ENCODE results near the gene HSPB3. TPM values are rescaled to one million over a fixed set of nuclear protein-coding genes. Genes with fewer than 3 reads are reported as not detected.
"Not testable (repeated sequence)": the region's sequence is repeated elsewhere in the genome, so short reads cannot be mapped to it uniquely, and the experiment has no call there.

The HSPB3 gene, protein sequence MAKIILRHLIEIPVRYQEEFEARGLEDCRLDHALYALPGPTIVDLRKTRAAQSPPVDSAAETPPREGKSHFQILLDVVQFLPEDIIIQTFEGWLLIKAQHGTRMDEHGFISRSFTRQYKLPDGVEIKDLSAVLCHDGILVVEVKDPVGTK
- total RNA-seq = 10 to 100 TPM; 25.5 to 27.4 TPM
- long read RNA-seq, donor 1, partial matches to known transcripts = 0 of 4 reads
- long read RNA-seq, donor 1, other reads (novel, unspliced or antisense) = 0 of 4 reads
- long read RNA-seq, donor 2, transcript HSPB3-201 (1 exons, 784 nt) = major isoform, 6 of 6 reads
- long read RNA-seq, donor 2, partial matches to known transcripts = 0 of 6 reads
- long read RNA-seq, donor 2, other reads (novel, unspliced or antisense) = 0 of 6 reads

DNA sequence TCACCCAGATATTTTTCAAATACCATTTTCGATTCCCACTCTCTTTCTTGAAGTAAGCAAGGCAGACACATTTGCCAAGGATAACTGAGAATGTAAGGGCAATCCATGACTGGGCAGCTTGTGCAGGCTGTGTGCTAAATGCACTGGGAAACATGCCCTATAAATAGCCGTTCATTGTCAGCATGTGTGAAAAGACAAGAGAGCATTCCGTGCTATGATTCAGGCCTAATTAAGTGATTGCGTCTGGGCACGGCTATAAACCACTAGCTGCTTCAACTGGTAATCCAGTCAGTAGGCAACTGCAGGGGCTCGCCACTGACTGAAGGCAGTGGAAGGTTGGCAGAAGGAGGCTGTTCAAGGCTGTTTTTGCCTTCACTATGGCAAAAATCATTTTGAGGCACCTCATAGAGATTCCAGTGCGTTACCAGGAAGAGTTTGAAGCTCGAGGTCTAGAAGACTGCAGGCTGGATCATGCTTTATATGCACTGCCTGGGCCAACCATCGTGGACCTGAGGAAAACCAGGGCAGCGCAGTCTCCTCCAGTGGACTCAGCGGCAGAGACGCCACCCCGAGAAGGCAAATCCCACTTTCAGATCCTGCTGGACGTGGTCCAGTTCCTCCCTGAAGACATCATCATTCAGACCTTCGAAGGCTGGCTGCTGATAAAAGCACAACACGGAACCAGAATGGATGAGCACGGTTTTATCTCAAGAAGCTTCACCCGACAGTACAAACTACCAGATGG, at the start of gene HSPB3:
Gene HSPB3 (plus strand): TSS at position 287 of the 745 bp plus-strand sequence. CDS start 91 bp downstream, at position 378.
- DNase-seq (ENCODE audit: low spot score) = no peak
- intact Hi-C loops (cut with DNase I) = no loop called here

DNA sequence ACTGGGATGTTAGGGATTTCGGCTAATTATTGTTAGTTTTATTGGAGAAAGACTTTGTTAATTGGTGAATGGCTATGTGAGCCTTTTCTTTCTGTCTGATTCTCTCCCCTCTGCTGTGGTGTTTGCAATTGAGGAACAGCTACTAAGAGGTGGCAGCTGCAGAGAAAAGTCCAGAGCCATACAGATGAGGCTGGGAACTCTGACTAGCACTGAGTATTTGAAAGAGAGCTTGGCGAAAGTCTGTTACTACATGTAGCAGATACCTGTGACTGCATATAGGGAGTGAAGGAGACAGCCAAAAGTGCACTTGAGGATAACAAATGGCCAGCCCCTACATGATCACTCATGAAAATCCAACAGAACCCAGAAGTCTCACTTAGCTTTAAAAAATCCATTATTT, 44.3 kb upstream of the HSPB3 start:
- intact Hi-C loops (cut with DNase I) = no loop called here

DNA sequence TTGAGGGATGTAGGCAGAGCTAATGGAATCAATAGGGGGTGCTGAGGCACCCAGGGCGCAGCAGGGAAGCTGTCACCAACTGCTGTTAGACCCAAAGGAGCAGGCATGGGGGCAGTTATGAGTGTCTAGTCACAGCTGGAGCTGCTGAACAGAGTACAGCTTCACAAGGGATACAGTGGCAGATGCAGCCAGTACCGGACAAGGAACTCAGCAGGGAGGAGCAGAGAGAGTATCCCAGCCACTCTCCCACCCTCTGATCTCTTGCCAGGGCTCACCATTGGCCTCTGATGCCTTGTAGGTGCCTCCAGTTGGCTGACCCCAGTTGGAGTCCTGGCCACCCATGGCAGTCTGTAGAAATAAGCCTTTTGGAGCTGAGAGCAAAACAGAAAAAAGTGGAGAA, 42.6 kb upstream of the HSPB3 start:
- DNase-seq (ENCODE audit: low spot score) = no peak
- intact Hi-C loops (cut with DNase I) = no loop called here

More for the DNA sequence above, 44.3 kb upstream of the HSPB3 start:
- DNase-seq (ENCODE audit: low spot score) = no peak

DNA sequence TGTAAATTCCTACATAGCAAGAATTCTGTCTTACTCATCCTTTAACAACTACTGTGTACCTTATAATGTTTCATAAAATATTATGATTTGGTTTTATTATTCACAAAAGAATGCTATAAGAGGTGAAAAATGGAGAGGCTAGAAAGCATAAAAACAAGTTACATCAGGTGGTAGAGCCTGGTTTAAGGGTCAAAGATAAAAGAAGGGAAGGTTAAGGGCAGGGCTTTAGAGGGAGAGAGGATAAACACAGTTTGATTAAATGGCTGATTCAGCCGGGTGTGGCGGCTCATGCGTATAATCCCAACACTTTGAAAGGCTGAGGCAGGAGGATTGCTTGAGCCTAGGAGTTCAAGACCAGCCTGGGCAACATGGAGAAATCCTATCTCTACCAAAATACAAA, 40.4 kb upstream of the HSPB3 start:
- intact Hi-C loops (cut with DNase I) = loop anchor here in 1 of 2 donors (5.0 kb wide), 1 partner anchor 57 kb away; no protein-coding TSS in a partner anchor
- DNase-seq (ENCODE audit: low spot score) = no peak

DNA sequence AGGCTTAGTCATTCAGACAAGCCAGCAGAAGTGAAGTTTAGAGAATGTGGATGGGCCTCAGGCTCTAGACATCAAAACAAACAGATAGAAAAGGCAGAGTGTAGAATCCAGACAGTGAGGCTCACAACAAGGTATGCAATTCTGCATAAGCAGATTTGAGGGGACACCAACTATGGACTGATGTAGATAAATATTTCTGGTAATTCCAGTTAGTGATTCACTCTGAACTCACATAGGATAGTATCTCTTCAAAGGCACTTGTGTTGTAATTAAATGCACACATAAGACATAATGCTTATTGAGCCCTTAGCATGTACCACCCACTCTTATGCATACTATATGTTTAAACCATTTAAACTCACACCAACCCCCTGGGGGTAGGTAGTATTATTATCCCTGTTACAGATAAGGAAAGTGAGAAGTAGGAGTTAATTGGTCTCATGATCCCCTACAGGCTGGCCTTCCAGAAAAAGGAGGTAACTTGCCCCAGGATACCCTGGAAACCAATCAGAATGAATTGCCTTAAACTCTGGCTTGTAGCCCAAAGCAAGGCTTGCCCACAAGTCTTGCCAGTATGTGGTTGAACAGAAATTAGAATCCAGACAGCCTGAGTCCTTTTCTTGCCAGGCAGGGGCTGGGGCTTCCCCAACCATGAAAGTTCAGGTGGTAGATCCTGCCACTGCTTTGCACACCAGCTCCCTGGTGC, 39.5 kb upstream of the HSPB3 start:
- intact Hi-C loops (cut with DNase I) = loop anchor here in 1 of 2 donors (5.0 kb wide), 1 partner anchor 56 kb away; no protein-coding TSS in a partner anchor
- no peak for DNase-seq (ENCODE audit: low spot score)

DNA sequence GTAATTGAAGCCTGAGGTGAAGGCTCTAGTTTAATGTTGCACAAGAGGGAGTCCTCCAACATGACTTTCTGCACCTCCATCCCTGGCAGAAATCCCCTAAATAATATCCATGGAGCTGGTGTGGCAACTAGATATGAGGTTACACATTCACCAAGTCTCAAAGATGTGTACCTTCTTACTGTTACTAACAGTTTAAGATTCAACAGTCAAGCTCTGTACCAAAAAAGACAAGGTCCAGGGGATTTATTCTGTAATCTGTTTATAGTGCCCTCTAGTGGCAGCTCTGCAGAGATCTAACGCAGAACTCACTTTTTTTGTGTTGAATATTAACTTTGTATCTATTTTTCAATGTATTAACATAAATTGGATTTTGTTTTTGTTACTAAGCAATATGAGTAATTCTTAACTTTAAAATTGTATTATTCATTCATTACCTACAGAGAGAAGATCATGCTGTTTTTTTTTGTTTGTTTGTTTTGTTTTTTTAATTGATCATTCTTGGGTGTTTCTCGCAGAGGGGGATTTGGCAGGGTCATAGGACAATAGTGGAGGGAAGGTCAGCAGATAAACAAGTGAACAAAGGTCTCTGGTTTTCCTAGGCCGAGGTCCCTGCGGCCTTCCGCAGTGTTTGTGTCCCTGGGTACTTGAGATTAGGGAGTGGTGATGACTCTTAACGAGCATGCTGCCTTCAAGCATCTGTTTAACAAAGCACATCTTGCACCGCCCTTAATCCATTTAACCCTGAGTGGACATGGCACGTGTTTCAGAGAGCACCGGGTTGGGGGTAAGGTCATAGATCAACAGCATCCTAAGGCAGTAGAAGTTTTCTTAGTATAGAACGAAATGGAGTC, 35.7 kb upstream of the HSPB3 start:
- DNase-seq (ENCODE audit: low spot score) = not testable (repeated sequence)
- intact Hi-C loops (cut with DNase I) = loop anchor here (5.0 to 10.0 kb wide), 2 partner anchors 53 to 175 kb away; no protein-coding TSS in a partner anchor

DNA sequence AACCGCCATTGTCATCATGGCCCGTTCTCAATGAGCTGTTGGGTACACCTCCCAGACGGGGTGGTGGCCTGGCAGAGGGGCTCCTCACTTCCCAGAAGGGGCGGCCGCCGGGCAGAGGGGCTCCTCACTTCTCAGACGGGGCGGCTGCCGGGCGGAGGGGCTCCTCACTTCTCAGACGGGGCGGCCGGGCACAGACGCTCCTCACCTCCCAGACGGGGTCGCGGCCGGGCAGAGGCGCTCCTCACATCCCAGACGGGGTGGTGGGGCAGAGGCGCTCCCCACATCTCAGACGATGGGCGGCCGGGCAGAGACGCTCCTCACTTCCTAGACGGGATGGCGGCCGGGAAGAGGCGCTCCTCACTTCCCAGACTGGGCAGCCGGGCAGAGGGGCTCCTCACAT, 35.0 kb upstream of the HSPB3 start:
- intact Hi-C loops (cut with DNase I) = loop anchor here (10.0 kb wide), 1 partner anchor 176 kb away; no protein-coding TSS in a partner anchor
- not testable (repeated sequence) for DNase-seq (ENCODE audit: low spot score)

DNA sequence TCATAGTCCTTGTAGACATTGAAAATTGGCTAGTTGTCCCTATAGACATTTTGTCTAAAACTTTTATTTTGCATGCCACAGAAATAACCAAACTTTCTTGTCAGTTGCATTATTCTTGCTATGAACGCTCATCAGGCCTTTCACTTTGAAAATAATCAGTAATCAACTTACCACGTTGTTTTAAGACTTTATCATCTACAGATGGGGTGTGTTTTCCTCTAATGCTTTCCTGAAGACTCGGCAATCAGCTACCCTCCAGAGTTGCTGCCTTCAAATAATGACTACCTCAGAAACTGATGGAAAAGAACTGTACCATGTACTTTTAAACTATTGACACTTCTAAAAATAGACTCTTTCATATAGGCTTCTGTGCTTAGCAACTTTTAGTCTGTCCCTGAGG, 33.5 kb upstream of the HSPB3 start:
- intact Hi-C loops (cut with DNase I) = loop anchor here (10.0 kb wide), 1 partner anchor 177 kb away; no protein-coding TSS in a partner anchor
- DNase-seq (ENCODE audit: low spot score) = no peak

DNA sequence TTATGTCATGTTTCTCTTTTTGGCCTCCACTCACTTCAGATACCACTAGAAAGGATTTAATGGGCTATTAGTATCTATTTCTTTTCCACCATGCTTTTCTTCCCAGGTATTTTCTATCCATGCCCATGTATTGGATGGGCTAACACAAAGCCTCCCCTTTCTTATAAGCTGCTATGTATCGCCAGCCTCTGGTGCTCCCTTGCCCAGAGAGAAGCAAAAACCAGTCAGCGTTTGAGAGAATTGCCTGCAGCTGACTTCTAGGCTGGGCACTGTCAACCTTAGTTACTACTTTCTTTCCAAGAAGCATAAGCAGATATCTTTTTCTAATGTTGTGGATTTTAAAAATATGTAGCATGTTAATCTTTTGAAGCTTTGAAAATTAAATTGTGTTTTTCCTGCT, 30.2 kb upstream of the HSPB3 start:
- no peak for DNase-seq (ENCODE audit: low spot score)
- intact Hi-C loops (cut with DNase I) = loop anchor here (10.0 kb wide), 1 partner anchor 180 kb away; no protein-coding TSS in a partner anchor

DNA sequence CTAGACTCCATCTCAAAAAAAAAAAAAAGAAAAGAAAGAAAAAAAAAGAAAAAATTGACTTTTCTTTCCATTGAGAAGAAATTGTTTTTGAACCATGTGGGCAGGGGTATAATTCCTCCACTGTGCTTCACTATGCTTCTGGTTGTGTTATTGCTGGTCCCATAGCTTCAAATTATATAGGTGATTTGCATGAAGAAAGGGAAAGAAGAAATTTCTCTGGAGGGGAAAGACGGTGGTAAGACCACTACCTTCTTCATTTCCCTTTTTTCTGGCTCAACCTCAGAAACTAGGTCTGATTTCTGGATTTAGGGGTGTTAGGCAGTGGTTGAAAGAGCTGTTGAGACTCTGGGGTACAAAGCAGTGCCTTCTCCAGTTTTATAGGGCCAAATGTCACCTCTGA, 29.3 kb upstream of the HSPB3 start:
- DNase-seq (ENCODE audit: low spot score) = no peak
- intact Hi-C loops (cut with DNase I) = loop anchor here (10.0 kb wide), 1 partner anchor 181 kb away; no protein-coding TSS in a partner anchor

DNA sequence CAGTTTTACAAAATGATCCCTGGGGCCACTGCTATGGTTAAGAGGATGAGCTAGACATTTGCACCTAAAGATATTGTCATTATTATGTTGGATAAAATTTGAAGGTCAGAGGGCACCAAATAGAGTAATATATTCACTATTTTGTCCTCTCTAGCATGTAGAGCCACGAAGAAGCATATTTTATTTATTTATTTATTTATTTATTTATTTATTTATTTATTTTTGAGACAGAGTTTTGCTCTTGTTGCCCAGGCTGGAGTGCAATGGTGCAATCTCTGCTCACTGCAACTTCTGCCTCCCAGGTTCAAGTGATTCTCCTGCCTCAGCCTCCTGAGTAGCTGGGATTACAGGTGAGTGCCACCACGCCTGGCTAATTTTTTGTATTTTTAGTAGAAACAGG, 20.8 kb upstream of the HSPB3 start:
- intact Hi-C loops (cut with DNase I); DNase-seq (ENCODE audit: low spot score): not testable (repeated sequence)

DNA sequence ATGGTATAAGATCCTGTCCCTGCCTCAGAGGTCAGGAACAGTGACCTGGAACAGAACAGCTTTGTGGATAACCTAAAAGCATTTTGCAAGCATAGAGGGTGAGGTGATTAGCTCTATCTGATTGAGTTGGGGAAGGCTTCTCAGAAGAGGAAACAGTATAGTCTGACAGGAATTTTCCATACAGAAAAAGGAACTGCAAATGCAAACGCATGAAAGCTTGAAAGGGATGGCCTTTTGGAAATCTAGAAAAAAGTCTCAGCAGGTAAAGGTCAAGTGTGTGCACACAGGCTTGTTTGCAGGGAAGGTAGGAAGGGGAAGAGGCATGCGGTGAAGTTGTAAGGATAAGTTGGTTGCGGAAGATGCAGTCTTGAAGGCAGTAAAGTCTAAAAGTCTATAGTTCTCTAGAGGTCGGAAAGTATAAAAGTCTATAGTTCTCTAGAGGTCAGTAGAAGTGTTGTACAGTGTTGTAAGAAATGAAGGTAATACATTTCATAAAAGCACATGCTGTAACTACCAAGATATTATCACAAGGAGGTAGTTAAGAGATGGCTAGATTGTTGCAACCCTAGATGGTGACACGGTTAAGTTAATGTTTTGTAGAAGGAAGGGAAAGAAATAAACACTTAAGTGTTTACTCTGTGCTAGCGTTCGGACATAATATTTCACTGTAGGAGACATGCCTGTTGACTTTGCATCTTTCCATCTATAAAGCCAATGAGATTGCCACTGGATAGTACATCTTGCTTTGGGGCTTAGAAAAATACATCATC, 16.7 kb upstream of the HSPB3 start:
- intact Hi-C loops (cut with DNase I) = no loop called here
- DNase-seq (ENCODE audit: low spot score) = no peak

DNA sequence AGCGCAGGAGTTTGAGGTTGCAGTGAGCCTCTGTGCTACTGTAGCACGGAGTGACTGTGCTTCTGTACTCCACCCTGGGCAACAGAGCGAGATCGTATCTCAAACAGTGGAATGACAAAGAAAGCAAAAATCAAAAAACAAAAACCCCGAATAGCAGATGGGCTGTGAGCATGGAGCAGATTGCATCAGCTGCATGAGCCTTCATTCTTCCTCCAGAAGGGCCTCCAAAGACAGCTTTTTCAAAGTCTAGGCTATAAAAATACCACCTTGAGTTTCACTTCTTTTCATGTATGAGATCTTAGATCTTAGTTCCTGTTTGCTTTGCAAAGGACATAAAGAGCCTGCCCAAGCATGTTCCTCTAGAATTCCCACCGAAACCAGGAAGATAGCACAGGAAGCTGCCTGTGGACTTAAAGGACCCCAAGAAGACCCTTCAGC, 15.0 kb upstream of the HSPB3 start:
- no peak for DNase-seq (ENCODE audit: low spot score)
- intact Hi-C loops (cut with DNase I) = loop anchor here in 1 of 2 donors (10.0 kb wide), 2 partner anchors 54 to 204 kb away; no protein-coding TSS in a partner anchor

DNA sequence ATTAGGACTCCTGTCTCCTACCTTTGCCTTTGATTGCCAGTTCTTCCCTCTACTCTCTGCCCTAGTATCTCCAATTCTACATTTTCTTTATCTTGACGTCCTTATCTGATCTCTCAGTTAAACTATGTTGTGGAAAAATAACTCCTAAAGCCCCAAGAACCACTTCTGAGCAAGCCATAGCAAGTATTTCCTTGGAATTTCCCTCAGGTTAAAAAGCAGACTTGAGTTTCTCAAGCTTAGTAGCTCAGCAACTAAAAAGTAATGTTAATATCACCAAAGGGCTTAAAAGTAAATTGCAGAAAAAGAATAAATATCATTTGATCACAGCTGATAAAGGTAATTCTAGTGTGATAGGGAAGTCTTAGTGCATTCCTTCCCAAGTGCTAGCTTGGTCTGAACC, 13.2 kb upstream of the HSPB3 start:
- DNase-seq (ENCODE audit: low spot score) = no peak
- intact Hi-C loops (cut with DNase I) = loop anchor here in 1 of 2 donors (10.0 kb wide), 2 partner anchors 53 to 203 kb away; no protein-coding TSS in a partner anchor

DNA sequence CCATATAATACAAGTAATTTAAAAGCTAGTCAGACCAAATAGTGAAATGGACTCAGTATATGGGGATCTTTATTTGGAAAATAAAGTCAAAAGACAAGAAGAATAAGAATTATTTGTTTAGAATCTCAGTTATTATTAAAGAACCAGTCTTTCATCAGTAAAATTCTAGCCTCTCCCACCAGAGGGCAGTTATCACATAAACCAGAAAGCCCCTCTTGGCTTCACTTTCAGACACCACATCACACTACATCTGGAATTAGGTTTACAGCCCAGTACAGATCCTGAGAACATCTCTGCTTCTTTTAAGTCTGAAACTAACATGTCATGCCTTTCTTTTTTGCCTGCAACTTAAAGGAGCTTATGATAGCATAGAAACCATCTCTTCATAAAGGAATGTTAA, 12.2 kb upstream of the HSPB3 start:
- intact Hi-C loops (cut with DNase I) = loop anchor here in 1 of 2 donors (10.0 kb wide), 2 partner anchors 52 to 202 kb away; no protein-coding TSS in a partner anchor
- no peak for DNase-seq (ENCODE audit: low spot score)

DNA sequence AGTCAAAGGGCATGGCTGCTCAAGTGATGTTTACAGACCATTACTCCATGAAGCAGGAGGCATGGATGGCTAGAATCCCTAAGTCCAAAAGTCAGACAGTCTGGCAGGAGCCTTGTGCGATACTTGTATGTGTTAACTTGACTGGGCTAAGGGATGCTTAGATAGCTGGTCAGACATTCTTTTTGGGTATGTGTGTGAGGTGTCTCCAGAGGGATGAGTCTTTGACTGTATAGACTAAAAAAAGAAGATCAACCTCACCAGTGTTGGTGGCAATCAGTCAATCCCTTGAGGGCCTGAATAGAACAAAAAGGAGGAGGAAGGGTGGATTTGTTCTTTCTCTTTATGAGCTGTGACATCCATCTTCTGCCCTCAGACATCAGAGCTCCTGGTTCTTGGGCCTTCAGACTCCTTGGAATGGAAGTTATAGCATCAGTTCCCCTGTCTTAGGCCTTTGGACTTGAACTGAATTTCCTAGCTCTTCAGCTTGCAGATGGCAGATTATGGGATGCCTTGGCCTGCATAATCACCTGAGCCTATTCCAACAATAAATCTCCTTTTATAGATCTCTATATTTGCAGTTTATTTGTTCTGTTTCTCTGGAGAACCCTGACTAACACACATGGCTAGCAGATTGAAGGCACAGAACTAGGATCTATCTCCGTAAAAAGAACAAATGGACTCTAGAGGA, 9.7 kb upstream of the HSPB3 start:
- intact Hi-C loops (cut with DNase I) = loop anchor here in 1 of 2 donors (10.0 kb wide), 2 partner anchors 49 to 199 kb away; no protein-coding TSS in a partner anchor
- no peak for DNase-seq (ENCODE audit: low spot score)

DNA sequence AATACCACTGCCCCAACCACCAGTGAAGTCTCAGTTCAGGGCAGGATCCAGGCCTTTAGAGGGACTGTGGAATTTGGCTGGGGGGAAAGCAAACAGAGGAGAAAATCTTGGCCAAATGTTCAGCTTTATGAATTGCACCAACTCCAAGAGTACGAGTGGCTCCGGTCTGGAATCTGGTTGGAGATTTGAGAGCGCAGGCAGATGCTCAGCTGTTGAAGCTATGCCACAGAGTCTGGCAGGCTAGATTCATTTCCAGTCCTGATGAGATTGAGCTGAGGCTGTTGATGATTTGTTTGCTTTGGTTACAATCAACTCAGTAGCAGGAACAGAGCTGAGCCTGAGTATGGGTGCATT, 9.1 kb upstream of the HSPB3 start:
- DNase-seq (ENCODE audit: low spot score) = no peak
- intact Hi-C loops (cut with DNase I) = loop anchor here in 1 of 2 donors (10.0 kb wide), 2 partner anchors 48 to 198 kb away; no protein-coding TSS in a partner anchor
